ENCODE results near the gene MPC1L.

Gene MPC1L

DNA sequence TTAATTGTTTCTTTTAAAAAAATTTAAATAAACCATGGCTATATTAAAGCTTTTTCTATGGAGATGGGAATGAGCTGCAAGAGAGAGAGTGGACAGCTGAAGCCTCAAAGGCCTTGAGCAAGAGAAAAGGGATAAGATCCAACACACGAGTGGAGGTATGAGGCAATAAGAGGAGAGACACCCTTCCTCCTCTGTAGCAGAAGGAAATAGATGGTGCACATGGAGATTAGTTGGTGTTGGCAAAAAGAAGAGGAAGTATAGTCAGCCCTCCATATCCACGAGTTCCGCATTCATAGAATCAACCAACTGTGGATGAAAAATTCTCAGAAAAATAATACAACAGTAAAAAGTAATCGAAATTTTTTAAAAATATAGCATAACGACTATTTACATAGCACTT is 20.9 kb downstream of the MPC1L start:
- TF ChIP-seq, protein P1, sequence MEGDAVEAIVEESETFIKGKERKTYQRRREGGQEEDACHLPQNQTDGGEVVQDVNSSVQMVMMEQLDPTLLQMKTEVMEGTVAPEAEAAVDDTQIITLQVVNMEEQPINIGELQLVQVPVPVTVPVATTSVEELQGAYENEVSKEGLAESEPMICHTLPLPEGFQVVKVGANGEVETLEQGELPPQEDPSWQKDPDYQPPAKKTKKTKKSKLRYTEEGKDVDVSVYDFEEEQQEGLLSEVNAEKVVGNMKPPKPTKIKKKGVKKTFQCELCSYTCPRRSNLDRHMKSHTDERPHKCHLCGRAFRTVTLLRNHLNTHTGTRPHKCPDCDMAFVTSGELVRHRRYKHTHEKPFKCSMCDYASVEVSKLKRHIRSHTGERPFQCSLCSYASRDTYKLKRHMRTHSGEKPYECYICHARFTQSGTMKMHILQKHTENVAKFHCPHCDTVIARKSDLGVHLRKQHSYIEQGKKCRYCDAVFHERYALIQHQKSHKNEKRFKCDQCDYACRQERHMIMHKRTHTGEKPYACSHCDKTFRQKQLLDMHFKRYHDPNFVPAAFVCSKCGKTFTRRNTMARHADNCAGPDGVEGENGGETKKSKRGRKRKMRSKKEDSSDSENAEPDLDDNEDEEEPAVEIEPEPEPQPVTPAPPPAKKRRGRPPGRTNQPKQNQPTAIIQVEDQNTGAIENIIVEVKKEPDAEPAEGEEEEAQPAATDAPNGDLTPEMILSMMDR (IDR thresholded peaks at IDR 0.05): no peak
- peak overlapping the region; percentile 28 for H3K4me3 Mint-ChIP-seq
- peak overlapping the region; percentile 18 for H3K27ac Mint-ChIP-seq
- H3K27me3 Mint-ChIP-seq (ENCODE audit: low read depth, poor library complexity): peaks cover 3% of the 10 kb centered on the region
- peaks cover 26% of the 10 kb centered on the region for H3K4me1 Mint-ChIP-seq
- H3K36me3 Mint-ChIP-seq (ENCODE audit: low read depth): peaks cover 6% of the 10 kb centered on the region
- H3K9me3 Mint-ChIP-seq: peaks cover 23% of the 10 kb centered on the region
- no peak for DNase-seq

DNA sequence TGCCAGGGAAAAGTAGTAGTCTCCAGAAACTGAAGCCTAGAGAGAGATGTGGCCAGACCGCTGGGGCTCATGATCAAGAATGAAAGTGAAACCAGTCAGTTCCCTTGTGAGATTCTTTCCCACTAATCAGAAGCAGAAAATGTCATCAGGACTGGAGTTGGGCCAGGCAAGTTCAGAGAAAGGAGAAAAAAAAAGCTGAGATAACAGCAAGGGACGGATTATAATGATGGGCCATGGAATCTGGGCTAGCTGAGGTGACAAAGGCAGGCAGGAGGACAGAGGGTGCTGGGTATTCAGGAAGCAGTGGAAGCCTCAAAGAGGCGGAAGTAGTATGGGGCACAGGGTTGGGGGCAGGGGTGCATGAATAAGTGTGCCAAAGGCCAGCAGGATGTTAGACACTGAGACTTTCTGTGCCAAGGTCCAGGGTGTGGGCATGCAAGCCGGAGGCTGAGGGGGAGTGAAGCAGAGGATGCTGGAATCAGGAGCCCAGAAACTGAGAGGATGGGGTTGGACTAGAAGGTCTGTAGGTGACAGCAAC is 21.7 kb downstream of the MPC1L start:
- peak overlapping the region; percentile 66 for H3K4me3 Mint-ChIP-seq
- TF ChIP-seq, protein P1 (IDR thresholded peaks at IDR 0.05): no peak
- peaks cover 3% of the 10 kb centered on the region for H3K27me3 Mint-ChIP-seq (ENCODE audit: low read depth, poor library complexity)
- no peak overlapping the region for H3K27ac Mint-ChIP-seq
- H3K9me3 Mint-ChIP-seq: peaks cover 20% of the 10 kb centered on the region
- DNase-seq: no peak
- H3K4me1 Mint-ChIP-seq: peaks cover 26% of the 10 kb centered on the region
- peaks cover 6% of the 10 kb centered on the region for H3K36me3 Mint-ChIP-seq (ENCODE audit: low read depth)

DNA sequence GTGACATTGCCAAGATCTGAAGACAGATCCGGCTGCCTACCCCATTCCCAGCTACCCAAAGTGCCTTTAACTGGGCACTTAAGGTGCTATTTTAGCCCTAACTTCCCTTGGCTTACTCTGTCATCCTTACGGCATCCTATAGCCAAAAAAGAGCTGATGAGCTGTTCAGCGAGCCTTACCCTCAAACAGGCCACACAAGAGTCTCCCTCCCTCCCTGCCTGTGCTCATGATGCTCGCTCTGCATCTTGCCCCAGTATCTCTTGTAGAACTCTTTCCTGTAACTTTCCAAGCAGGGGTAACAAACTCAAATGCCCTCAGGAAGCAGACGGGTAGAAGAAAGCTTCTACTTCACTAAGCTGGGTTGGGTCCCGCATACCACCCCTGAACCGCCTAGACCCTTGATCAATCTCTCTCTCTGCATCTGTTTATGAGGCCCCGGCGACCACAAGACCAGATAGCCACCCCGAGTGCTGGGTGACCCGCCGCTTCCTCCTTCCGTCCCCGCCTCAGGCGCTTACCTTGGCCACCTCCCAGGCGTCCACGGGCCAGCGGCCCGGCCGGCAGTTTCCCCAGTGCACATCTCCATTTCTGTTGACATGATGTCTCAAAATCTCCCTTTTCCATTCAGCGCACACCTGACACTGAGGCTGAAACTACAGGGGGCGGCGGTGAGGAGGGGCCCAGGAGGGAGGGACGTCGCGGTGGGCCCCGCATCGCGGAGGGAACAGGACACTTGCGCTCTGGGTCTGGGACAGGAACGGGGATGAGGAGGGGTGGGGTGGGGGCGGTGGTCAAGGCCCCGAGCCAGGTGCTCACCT is 23.5 kb downstream of the MPC1L start:
- Mint-ChIP-seq H3K27ac (peak overlapping the region; percentile 53), H3K4me1 (peaks cover 26% of the 10 kb centered on the region), H3K4me3 (peak overlapping the region; percentile 87), H3K36me3 (ENCODE audit: low read depth) (peaks cover 6% of the 10 kb centered on the region), H3K9me3 (peaks cover 20% of the 10 kb centered on the region), H3K27me3 (ENCODE audit: low read depth, poor library complexity) (peaks cover 3% of the 10 kb centered on the region)
- DNase-seq: peak; percentile 18
- TF ChIP-seq, protein P1 (IDR thresholded peaks at IDR 0.05): no peak

DNA sequence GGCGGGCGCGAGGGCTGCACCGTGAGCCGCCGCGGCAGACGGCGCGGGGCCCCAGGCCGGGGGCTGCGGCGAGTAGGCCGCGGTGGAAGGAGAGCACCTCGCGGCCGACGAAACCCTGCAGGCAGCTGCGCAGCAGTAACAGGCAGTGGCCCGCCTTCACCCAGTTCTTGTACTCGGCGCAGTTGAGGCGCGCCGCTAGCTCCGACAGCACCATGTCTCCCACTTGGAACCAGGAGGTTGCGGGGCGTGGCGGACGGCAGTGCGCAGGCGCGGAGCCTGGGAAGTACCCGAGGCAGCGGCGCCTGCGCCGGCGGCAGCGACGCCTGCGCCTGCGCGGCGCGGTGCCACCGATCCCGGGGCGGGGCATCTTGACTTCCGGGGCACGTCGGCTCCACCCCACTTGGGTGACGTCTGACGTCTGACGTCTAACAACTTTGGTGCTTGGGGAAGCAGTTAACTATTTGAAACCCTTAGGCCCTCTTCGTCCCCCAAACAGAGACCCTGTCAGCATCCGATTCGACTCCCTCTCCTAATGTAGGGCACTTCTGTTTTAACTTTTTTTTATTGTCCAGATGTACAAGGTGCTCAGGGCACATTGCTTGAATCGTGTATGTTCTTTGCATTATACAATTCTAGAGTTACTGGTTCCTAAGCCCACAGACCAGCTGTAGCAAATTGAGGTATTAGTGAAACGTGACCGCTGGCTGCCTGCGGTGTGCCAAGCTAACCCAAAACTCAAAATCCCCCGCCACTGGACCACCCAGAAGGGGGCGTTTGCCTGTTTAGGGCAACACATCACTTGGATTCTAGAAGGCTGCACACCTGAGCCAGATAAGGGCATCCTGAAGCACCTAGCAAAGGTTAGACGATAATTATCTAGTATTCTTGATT is 24.3 kb downstream of the MPC1L start, which contains the start of gene CXorf38:
Gene CXorf38 (minus strand): TSS at position 255 of the 891 bp plus-strand sequence. CDS start 41 bp downstream, at position 214.
- peaks cover 16% of the 10 kb centered on the region for H3K9me3 Mint-ChIP-seq
- peak within 1 kb of the TSS; percentile 74 for H3K27ac Mint-ChIP-seq
- TF ChIP-seq, protein P1 (IDR thresholded peaks at IDR 0.05): no peak
- H3K4me1 Mint-ChIP-seq: peaks cover 26% of the 10 kb centered on the region
- H3K4me3 Mint-ChIP-seq: peak within 1 kb of the TSS; percentile 87
- H3K36me3 Mint-ChIP-seq (ENCODE audit: low read depth): peaks cover under 1% of the 10 kb centered on the region
- DNase-seq: peak; percentile 92
- peaks cover 3% of the 10 kb centered on the region for H3K27me3 Mint-ChIP-seq (ENCODE audit: low read depth, poor library complexity)

DNA sequence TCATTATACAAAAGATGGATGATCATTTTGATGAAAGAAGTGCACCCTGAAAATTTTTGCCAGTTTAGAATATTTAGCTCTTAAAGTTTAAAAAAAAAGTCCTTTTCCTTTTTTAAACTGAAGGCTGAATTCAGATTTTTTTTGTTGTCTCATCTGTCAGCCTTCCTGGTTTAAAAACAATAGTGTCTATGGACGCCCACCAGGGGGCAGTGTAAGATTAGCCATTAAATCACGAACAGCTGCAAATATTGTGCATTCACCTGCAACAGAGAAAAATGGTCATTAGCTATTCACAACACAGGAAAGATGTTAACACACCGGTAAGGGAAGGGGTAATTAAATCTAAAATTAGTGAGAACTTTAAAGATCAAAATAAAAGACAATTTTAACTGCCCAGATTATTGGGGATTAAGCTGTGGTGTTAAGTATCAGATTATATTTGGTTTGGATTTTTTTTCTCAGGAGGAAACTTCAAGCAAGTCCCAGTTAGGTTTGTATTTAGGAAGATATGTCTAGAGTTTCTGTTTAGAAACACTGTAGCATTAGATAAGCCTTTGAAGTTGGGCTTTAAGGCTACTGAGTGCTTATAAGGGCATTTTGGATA is 28.5 kb downstream of the MPC1L start:
- H3K36me3 Mint-ChIP-seq (ENCODE audit: low read depth): no peaks in the 10 kb centered on the region
- DNase-seq: peak; percentile 72
- H3K4me3 Mint-ChIP-seq: no peak overlapping the region
- TF ChIP-seq, protein P1 (IDR thresholded peaks at IDR 0.05): peak; percentile 79
- H3K9me3 Mint-ChIP-seq: no peaks in the 10 kb centered on the region
- no peaks in the 10 kb centered on the region for H3K27me3 Mint-ChIP-seq (ENCODE audit: low read depth, poor library complexity)
- peak overlapping the region; percentile 4 for H3K27ac Mint-ChIP-seq
- peaks cover 3% of the 10 kb centered on the region for H3K4me1 Mint-ChIP-seq
